ENCODE measurements around the gene GPR4. TPM values are rescaled to one million over a fixed set of nuclear protein-coding genes. Genes with fewer than 3 reads are reported as not detected.

The GPR4 gene
- total RNA-seq, 1 experiment from 2014 or later: 3.1 TPM

DNA sequence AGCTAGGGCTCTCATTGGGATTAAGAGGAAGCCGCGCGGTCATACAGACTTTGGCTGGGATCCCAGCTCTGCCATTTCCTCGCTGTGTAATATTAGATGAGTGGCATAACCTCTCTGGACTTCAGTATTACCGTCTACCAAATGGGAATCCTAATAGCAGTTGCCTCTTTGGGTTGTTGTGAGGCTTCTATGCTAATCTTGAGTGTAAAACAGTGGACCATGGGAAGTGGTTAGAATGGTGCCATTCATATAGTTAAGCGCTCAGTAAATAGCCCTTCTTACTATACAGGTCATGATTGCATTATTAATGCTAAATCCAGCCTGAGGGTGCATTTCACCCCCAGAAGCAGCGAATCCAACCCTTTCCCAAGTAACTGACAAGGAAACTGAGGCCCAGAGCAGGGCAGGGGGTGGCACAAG, 16.8 kb downstream of the GPR4 start:
- Histone ChIP-seq H4K20me1 (ENCODE audit: low read length) (no peaks in the 10 kb centered on the region), H3F3A (ENCODE audit: low read length, unreplicated experiment) (no peaks in the 10 kb centered on the region), H3K4me3 (ENCODE audit: low read length) (peak overlapping the region; percentile 86), H3K4me2 (ENCODE audit: low read length) (peak overlapping the region; percentile 82), H3K27me3 (ENCODE audit: low read length) (no peaks in the 10 kb centered on the region), H3K27ac (ENCODE audit: low read length) (peak overlapping the region; percentile 97), H3K36me3 (ENCODE audit: low read depth, low read length) (no peaks in the 10 kb centered on the region), H2AFZ (ENCODE audit: low read length) (peak overlapping the region; percentile 94), H3K79me2 (ENCODE audit: low read length) (peaks cover 34% of the 10 kb centered on the region), H3K9ac (ENCODE audit: low read length) (peak overlapping the region; percentile 96), H3K9me3 (ENCODE audit: low read length) (no peaks in the 10 kb centered on the region), H3K4me1 (ENCODE audit: insufficient read depth, low read length) (peaks cover 11% of the 10 kb centered on the region; the same call in 1 of the 2 replicates), H3K9me2 (replicated peaks; ENCODE audit: low read length) (no peaks in the 10 kb centered on the region)
- CTCF ChIA-PET: no interaction called here
- no peak for DNase-seq
- intact Hi-C loops (cut with micrococcal nuclease): loop anchor here (10.0 kb wide), 1 partner anchor 60 kb away; no protein-coding TSS in a partner anchor
- POLR2A ChIA-PET (ENCODE audit: unreplicated experiment): interaction anchor here (0.7 kb wide), 1 partner anchor 57 kb away, joined by 3 read pairs; no protein-coding TSS in a partner anchor
- ATAC-seq: no peak
- TF ChIP-seq EZH2phosphoT487 (IDR thresholded peaks at IDR 0.05; ENCODE audit: borderline replicate concordance, low read length) (no peak), EZH2 (IDR thresholded peaks at IDR 0.05; ENCODE audit: low read length, unreplicated experiment) (no peak)
- BruUV-seq (replicated peaks): no TSS peak

DNA sequence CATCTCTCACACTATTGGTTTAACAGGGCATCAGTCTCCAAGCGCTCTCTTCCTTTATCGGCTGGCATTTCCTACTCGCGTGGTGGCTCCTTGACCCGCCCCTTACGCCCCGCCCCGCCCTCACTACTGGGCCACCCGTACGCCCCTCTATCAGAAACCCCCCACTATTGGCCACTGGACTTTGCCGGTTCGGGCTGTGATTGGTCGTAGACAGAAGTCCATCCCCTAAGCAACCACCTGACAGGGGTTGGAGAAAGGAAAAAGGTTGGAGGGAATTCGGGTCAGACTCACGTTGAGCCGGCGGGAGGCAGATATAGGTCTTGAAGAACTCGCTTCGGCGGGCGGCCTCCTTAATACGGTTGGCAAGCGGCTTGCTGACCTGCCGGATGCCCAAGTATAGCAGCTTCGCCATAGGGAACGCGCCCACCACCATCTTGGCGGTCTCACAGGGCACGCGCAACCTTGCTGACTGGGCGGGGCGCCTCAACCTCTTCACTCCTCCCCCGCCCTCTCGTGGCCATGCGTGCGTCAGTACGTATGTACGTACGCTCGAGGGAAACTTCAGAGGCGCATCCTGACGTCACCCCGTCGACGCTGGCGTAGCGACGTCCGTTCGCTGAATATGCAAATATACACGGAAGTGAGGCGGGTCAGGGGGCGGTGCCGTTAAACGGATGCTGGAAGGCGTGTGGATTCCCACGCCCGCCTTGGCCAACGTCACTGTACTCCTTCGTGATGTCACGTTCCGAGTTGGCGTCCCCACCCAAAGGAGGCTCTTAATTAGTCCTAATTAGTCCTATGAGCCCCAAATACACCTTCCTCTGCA, 17.5 kb downstream of the GPR4 start, which contains the start of gene OPA3:
TSS of gene OPA3 (minus strand) at position 471 of the 826 bp plus-strand sequence. CDS start at position 433, 38 bp downstream.
- Histone ChIP-seq H3K27me3 (ENCODE audit: low read length) (no peaks in the 10 kb centered on the region), H4K20me1 (ENCODE audit: low read length) (no peaks in the 10 kb centered on the region), H3K27ac (ENCODE audit: low read length) (peak within 1 kb of the TSS; percentile 97), H3K9me2 (replicated peaks; ENCODE audit: low read length) (no peaks in the 10 kb centered on the region), H3K9me3 (ENCODE audit: low read length) (no peaks in the 10 kb centered on the region), H3K4me3 (ENCODE audit: low read length) (peak within 1 kb of the TSS; percentile 95), H3K79me2 (ENCODE audit: low read length) (peaks cover 37% of the 10 kb centered on the region), H3F3A (ENCODE audit: low read length, unreplicated experiment) (no peaks in the 10 kb centered on the region), H3K36me3 (ENCODE audit: low read depth, low read length) (no peaks in the 10 kb centered on the region), H3K9ac (ENCODE audit: low read length) (peak within 1 kb of the TSS; percentile 96), H3K4me2 (ENCODE audit: low read length) (peak within 1 kb of the TSS; percentile 97), H2AFZ (ENCODE audit: low read length) (peak within 1 kb of the TSS; percentile 94), H3K4me1 (ENCODE audit: insufficient read depth, low read length) (peaks cover 11% of the 10 kb centered on the region; the same call in 1 of the 2 replicates)
- POLR2A ChIA-PET (ENCODE audit: unreplicated experiment): interaction anchor here (0.6 to 1.1 kb wide), 3 partner anchors 8 to 85 kb away, joined by 3 to 8 read pairs (median 3); no protein-coding TSS in a partner anchor
- DNase-seq: peak; percentile 99
- TSS peak; percentile 91 for BruUV-seq (replicated peaks)
- intact Hi-C loops (cut with micrococcal nuclease): loop anchor here (10.0 kb wide), 1 partner anchor 60 kb away; no protein-coding TSS in a partner anchor
- TF ChIP-seq EZH2 (IDR thresholded peaks at IDR 0.05; ENCODE audit: low read length, unreplicated experiment) (no peak), EZH2phosphoT487 (IDR thresholded peaks at IDR 0.05; ENCODE audit: borderline replicate concordance, low read length) (no peak)
- TF ChIP-seq, protein P1, sequence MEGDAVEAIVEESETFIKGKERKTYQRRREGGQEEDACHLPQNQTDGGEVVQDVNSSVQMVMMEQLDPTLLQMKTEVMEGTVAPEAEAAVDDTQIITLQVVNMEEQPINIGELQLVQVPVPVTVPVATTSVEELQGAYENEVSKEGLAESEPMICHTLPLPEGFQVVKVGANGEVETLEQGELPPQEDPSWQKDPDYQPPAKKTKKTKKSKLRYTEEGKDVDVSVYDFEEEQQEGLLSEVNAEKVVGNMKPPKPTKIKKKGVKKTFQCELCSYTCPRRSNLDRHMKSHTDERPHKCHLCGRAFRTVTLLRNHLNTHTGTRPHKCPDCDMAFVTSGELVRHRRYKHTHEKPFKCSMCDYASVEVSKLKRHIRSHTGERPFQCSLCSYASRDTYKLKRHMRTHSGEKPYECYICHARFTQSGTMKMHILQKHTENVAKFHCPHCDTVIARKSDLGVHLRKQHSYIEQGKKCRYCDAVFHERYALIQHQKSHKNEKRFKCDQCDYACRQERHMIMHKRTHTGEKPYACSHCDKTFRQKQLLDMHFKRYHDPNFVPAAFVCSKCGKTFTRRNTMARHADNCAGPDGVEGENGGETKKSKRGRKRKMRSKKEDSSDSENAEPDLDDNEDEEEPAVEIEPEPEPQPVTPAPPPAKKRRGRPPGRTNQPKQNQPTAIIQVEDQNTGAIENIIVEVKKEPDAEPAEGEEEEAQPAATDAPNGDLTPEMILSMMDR (conservative IDR thresholded peaks at IDR 0.05; ENCODE audit: low read depth, low read length): no peak
- CTCF ChIA-PET: no interaction called here
- ATAC-seq: peak; percentile 93

DNA sequence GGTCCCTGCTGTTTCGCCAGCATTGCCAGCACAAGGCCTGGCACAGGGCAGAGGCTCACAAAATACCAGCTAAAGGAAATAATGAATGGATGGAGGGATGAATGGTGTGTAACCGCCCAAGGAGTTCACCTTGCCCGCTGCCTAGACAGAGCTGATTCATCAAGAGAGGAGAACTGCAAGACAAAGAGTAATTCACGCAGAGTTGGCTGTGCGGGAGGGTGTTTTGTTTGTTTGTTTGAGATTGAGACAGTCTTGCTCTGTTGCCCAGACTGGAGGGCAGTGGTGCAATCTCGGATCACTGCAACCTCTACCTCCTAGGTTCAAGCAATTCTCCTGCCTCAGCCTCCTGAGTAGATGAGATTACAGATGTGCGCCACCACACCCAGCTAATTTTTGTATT, 20.4 kb downstream of the GPR4 start:
- BruUV-seq (replicated peaks): no TSS peak
- no peak overlapping the region for H2AFZ ChIP-seq (ENCODE audit: low read length)
- peaks cover 41% of the 10 kb centered on the region for H3K79me2 ChIP-seq (ENCODE audit: low read length)
- no peaks in the 10 kb centered on the region for H3K36me3 ChIP-seq (ENCODE audit: low read depth, low read length)
- H4K20me1 ChIP-seq (ENCODE audit: low read length): no peaks in the 10 kb centered on the region
- POLR2A ChIA-PET (ENCODE audit: unreplicated experiment): no interaction called here
- no peak overlapping the region for H3K4me2 ChIP-seq (ENCODE audit: low read length)
- no peak for DNase-seq
- ATAC-seq: no peak
- no peak overlapping the region for H3K9ac ChIP-seq (ENCODE audit: low read length)
- CTCF ChIA-PET: no interaction called here
- no peaks in the 10 kb centered on the region for H3K9me3 ChIP-seq (ENCODE audit: low read length)
- TF ChIP-seq, protein P1 (conservative IDR thresholded peaks at IDR 0.05; ENCODE audit: low read depth, low read length): no peak
- TF ChIP-seq EZH2 (IDR thresholded peaks at IDR 0.05; ENCODE audit: low read length, unreplicated experiment): no peak
- TF ChIP-seq EZH2phosphoT487 (IDR thresholded peaks at IDR 0.05; ENCODE audit: borderline replicate concordance, low read length): no peak
- no peak overlapping the region for H3K4me3 ChIP-seq (ENCODE audit: low read length)
- peak overlapping the region; percentile 21; the same call in 1 of the 2 replicates for H3K27ac ChIP-seq (ENCODE audit: low read length)
- intact Hi-C loops (cut with micrococcal nuclease): loop anchor here (10.0 kb wide), 1 partner anchor 63 kb away; no protein-coding TSS in a partner anchor
- H3K4me1 ChIP-seq (ENCODE audit: insufficient read depth, low read length): peaks cover 33% of the 10 kb centered on the region
- peaks cover 10% of the 10 kb centered on the region for H3F3A ChIP-seq (ENCODE audit: low read length, unreplicated experiment)
- H3K9me2 ChIP-seq (replicated peaks; ENCODE audit: low read length): no peaks in the 10 kb centered on the region
- H3K27me3 ChIP-seq (ENCODE audit: low read length): no peaks in the 10 kb centered on the region
